Upper lobe of left lung (tissue), 6 donors: Measurements from ENCODE around the gene ABR. TPM values are rescaled to one million over a fixed set of nuclear protein-coding genes. Genes with fewer than 3 reads are reported as not detected.
A peak's percentile ranks its signal among the peaks of the same experiment; 100 is the strongest.

Source experiments
- ATAC-seq, 2 donors: fragments of 200-7000 bp; cut with Tn5 transposase; one replicate each; pipeline ENCODE4 v1.9.1; 2022; ENCODE audit warnings: mild to moderate bottlenecking in 2 of 2, moderate library complexity in 2 of 2; ENCODE audit not compliant: low FRiP score in 2 of 2
- DNase-seq, 2 donors: peaks; one replicate each; pipeline ENCODE4 v3.0.0-alpha.2; 2019 to 2020
- H3K27ac ChIP-seq, 4 donors: fragments of 200-600 bp; sonication (generic); one replicate each; pipeline ENCODE4 v1.5.1; 2016 to 2019
- H3K27me3 ChIP-seq, 4 donors: fragments of 200-600 bp; sonication (generic); one replicate each; pipeline ENCODE4 v1.5.1; 2017 to 2019
- H3K36me3 ChIP-seq, 4 donors: fragments of 200-600 bp; sonication (generic); one replicate each; pipeline ENCODE4 v1.5.1; 2016 to 2019
- H3K4me1 ChIP-seq, 4 donors: fragments of 200-600 bp; sonication (generic); one replicate each; pipeline ENCODE4 v1.5.1; 2018 to 2019
- H3K4me3 ChIP-seq, 4 donors: fragments of 200-600 bp; sonication (generic); one replicate each; pipeline ENCODE4 v1.5.1; 2017 to 2019; ENCODE audit warnings: mild to moderate bottlenecking in 2 of 4, moderate library complexity in 1 of 4
- H3K9me3 ChIP-seq, 4 donors: fragments of 200-600 bp; sonication (generic); one replicate each; pipeline ENCODE4 v1.5.1; 2018 to 2019
- CTCF ChIP-seq, 6 experiments: fragments of 450-650 bp in 4 of 6; fragments of 200-600 bp in 2 of 6; sonication (generic) in 2 of 6; IDR thresholded peaks; one replicate each; pipeline ENCODE4 v1.5.1; 2016 to 2019; ENCODE audit warnings: antibody characterized with exemption in 6 of 6
- EP300 ChIP-seq, 4 donors: sonication (generic); formaldehyde crosslinking; IDR thresholded peaks; one replicate each; pipeline ENCODE4 v1.5.1; 2017; ENCODE audit warnings: antibody characterized with exemption in 4 of 4, control low read depth in 2 of 4
- POLR2A ChIP-seq, 4 donors: fragments of 450-650 bp; IDR thresholded peaks; one replicate each; pipeline ENCODE4 v1.5.1; 2016 to 2017; ENCODE audit warnings: antibody characterized with exemption in 4 of 4, mild to moderate bottlenecking in 2 of 4
- POLR2AphosphoS5 ChIP-seq, 2 donors: sonication (generic); formaldehyde crosslinking; IDR thresholded peaks; one replicate each; pipeline ENCODE4 v1.5.1; 2017; ENCODE audit warnings: antibody characterized with exemption in 2 of 2
- WGBS, 2 donors: methylation state at CpG; one replicate each; pipeline ENCODE4 v1.1.5; 2017 to 2018; 5-methylcytosine and 5-hydroxymethylcytosine counted together
- total RNA-seq, 6 donors: library from RNA; depleted of rRNA in 4 of 6; stranded (reverse); fragments of >200 nt in 4 of 6; gene quantifications; one replicate each; pipeline versions ENCODE4 v1.1.0 to v1.2.1, GENCODE V29; 2016 to 2021
- donor health status: DM: no; HTN: no; CAD: no; lungs with moderate emphysema.
- donor health status: DM: no; HTN: yes; CAD: no; lungs with severe emphysema.

Gene ABR
- total RNA-seq, 6 donors from 2014 or later: 117 to 645 (median 206) TPM

- DNase-seq: no peak
- Histone ChIP-seq H3K9me3 (no peaks in the 10 kb centered on the region), H3K27me3 (no peaks in the 10 kb centered on the region), H3K4me1 (peaks cover 22 to 83% (median 56%) of the 10 kb centered on the region in 4 donors), H3K4me3 (no peak overlapping the region), H3K27ac (peak overlapping the region in 3 of 4 donors; percentile 2 to 85 (median 77)), H3K36me3 (peaks cover 0 to 56% (median 24%) of the 10 kb centered on the region in 4 donors)
- TF ChIP-seq POLR2A (IDR thresholded peaks at IDR 0.05) (no peak), CTCF (IDR thresholded peaks at IDR 0.05) (no peak), EP300 (IDR thresholded peaks at IDR 0.05) (no peak), POLR2AphosphoS5 (IDR thresholded peaks at IDR 0.05) (no peak)
- WGBS, 2 donors: 64 to 73% methylated on average over 10 to 14 of the region's 14 CpGs
- ATAC-seq: no peak
Measured at GRCh38 chr17:1091900-1092299, 87.9 kb downstream of the ABR start.

GRCh38 chr17:1091190-1091534, 88.6 kb downstream of the ABR start:
- ATAC-seq (no peak), DNase-seq (no peak)
- Histone ChIP-seq H3K27ac (peak overlapping the region; percentile 55 to 85 (median 75)), H3K36me3 (peaks cover 0 to 57% (median 24%) of the 10 kb centered on the region in 4 donors), H3K27me3 (no peaks in the 10 kb centered on the region), H3K4me1 (peaks cover 21 to 76% (median 50%) of the 10 kb centered on the region in 4 donors), H3K9me3 (no peaks in the 10 kb centered on the region), H3K4me3 (no peak overlapping the region)
- no peak for TF ChIP-seq CTCF (IDR thresholded peaks at IDR 0.05)
- TF ChIP-seq EP300 (IDR thresholded peaks at IDR 0.05): no peak
- no peak for TF ChIP-seq POLR2A (IDR thresholded peaks at IDR 0.05)
- no peak for TF ChIP-seq POLR2AphosphoS5 (IDR thresholded peaks at IDR 0.05)
- WGBS, 2 donors: 60 to 91% methylated on average over 4 to 6 of the region's 8 CpGs

- Histone ChIP-seq H3K36me3 (peaks cover 0 to 59% (median 24%) of the 10 kb centered on the region in 4 donors), H3K27me3 (no peaks in the 10 kb centered on the region), H3K4me1 (peaks cover 16 to 71% (median 45%) of the 10 kb centered on the region in 4 donors), H3K27ac (peak overlapping the region; percentile 55 to 85 (median 75)), H3K9me3 (no peaks in the 10 kb centered on the region), H3K4me3 (no peak overlapping the region)
- WGBS, 2 donors: 71 to 77% methylated on average over 15 to 19 of the region's 19 CpGs
- DNase-seq (peak in 1 of 2 donors; percentile 74), ATAC-seq (peak; percentile 8 to 63)
- TF ChIP-seq POLR2AphosphoS5 (IDR thresholded peaks at IDR 0.05): no peak
- no peak for TF ChIP-seq CTCF (IDR thresholded peaks at IDR 0.05)
- TF ChIP-seq POLR2A (IDR thresholded peaks at IDR 0.05): no peak
- no peak for TF ChIP-seq EP300 (IDR thresholded peaks at IDR 0.05)
Measured at GRCh38 chr17:1090465-1091189, 89.2 kb downstream of the ABR start.

GRCh38 chr17:1089915-1090314, 89.9 kb downstream of the ABR start:
- ATAC-seq: peak; percentile 48 to 72
- WGBS, 2 donors: 34 to 61% methylated on average over 12 to 13 of the region's 13 CpGs
- DNase-seq: peak in 1 of 2 donors; percentile 90
- Histone ChIP-seq H3K27ac (peak overlapping the region; percentile 55 to 85 (median 75)), H3K4me3 (no peak overlapping the region), H3K36me3 (peaks cover 0 to 58% (median 24%) of the 10 kb centered on the region in 4 donors), H3K27me3 (no peaks in the 10 kb centered on the region), H3K4me1 (peaks cover 13 to 64% (median 42%) of the 10 kb centered on the region in 4 donors), H3K9me3 (no peaks in the 10 kb centered on the region)
- TF ChIP-seq POLR2AphosphoS5 (IDR thresholded peaks at IDR 0.05) (peak in 1 of 2 donors; percentile 62), POLR2A (IDR thresholded peaks at IDR 0.05) (peak in 1 of 4 donors; percentile 57), CTCF (IDR thresholded peaks at IDR 0.05) (no peak), EP300 (IDR thresholded peaks at IDR 0.05) (peak in 1 of 4 donors; percentile 41)
